ENCODE results near the gene MYOZ1.

DNA sequence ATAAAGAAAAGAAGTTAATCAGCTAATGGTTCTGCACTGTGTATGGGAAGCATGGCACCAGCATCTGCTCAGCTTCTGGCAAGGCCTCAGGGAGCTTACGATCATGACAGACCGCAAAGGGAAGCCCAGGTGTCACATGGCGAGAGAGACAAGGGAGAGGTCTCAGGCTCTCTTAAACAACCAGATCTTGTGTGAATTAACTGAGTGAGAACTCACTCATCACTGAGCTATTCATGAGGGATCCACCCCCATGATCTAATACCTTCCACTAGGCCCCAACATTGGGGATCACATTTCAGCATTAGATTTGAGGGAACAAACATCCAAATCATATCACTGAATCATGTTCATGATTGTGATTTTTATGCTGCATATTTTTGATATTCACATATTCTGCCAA, 55.9 kb downstream of the MYOZ1 start:
- TF ChIP-seq CTCF (IDR thresholded peaks at IDR 0.05) (no peak), POLR2A (IDR thresholded peaks at IDR 0.05) (no peak)

Data from adrenal gland (tissue), 5 donors.